Measurements from ENCODE around the gene PPIP5K1. TPM values are rescaled to one million over a fixed set of nuclear protein-coding genes. Genes with fewer than 3 reads are reported as not detected.
A peak's percentile ranks its signal among the peaks of the same experiment; 100 is the strongest.

Gene PPIP5K1
- total RNA-seq, 1 donor from 2014 or later: 42.1 TPM

GRCh38 chr15:43499635-43500034 is 90.4 kb downstream of the PPIP5K1 start:
- DNase-seq (ENCODE audit: low spot score): no peak

GRCh38 chr15:43498990-43499389 is 91.0 kb downstream of the PPIP5K1 start:
- DNase-seq (ENCODE audit: low spot score): no peak
- intact Hi-C loops (cut with DNase I): no loop called here

More at GRCh38 chr15:43499635-43500034, 90.4 kb downstream of the PPIP5K1 start:
- intact Hi-C loops (cut with DNase I): no loop called here

DNA sequence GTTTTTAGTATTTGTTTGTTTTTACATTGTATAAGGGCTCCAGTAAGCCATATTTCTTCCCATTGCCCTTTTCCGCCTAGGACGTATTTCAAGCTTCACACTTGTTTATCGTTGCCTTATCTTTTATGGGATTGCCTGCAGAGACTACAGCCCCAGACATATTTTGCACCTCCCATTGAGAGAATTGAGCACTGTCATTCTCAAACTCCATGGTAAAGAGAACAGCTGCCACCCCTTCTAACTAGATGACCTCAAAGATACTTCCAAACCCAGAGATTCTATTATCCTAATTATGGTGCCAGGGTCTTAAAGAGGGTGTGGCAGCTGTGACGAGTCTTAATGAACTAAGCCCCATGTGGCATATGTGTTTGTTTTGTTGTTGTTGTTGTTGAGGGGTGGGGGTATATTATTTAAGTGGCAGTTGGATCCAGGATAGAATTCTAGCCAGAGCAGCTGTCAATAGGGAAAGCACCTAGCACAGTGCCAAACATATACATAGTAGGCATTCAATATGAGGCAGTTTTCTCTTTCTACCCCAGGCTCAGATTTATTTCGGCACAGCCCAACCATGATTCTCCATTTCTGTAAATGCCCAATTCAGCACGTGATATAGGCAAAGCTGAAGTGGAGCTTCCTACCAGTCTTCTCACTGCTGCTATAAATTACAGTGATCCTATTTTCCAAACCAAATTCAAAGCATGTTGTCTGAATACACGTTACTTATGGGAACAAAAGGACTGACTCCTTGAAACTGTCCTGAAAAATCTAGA is 96.1 kb downstream of the PPIP5K1 start:
- DNase-seq (ENCODE audit: low spot score): no peak
- intact Hi-C loops (cut with DNase I): loop anchor here (1.0 kb wide), 1 partner anchor 16 kb away; no protein-coding TSS in a partner anchor

GRCh38 chr15:43492673-43493601 is 97.1 kb downstream of the PPIP5K1 start, which contains the start of gene TP53BP1:
Gene TP53BP1, minus strand, starts transcription at chr15:43493156. Its CDS starts 113 bp downstream, at chr15:43493043.
- intact Hi-C loops (cut with DNase I): loop anchor here (1.0 kb wide), 1 partner anchor 17 kb away; no protein-coding TSS in a partner anchor
- DNase-seq (ENCODE audit: low spot score): peak; percentile 99

- no peak for DNase-seq (ENCODE audit: low spot score)
- intact Hi-C loops (cut with DNase I): no loop called here
These were observed 97.7 kb downstream of the PPIP5K1 start for GRCh38 chr15:43492266-43492665.

- intact Hi-C loops (cut with DNase I): no loop called here
- no peak for DNase-seq (ENCODE audit: low spot score)
These were observed 100.8 kb downstream of the PPIP5K1 start for GRCh38 chr15:43489191-43489590.

DNA sequence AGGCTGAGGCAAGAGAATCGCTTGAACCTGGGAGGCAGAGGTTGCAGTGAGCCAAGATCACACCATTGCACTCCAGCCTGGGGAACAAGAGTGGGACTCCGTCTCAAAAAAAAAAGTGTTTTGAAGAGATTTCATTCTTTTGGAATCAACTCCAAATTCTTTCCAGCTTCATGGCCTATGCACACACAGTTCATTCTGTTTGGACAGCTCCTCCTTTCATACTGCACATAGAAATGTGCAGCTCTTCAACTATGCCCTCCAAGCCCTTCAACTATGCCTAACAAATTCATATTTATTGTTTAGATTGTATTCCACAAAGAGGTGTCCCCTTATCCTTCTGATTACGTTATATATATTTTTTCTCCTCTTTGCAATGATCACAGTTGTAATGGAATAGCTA is 101.2 kb downstream of the PPIP5K1 start:
- intact Hi-C loops (cut with DNase I): no loop called here
- no peak for DNase-seq (ENCODE audit: low spot score)

GRCh38 chr15:43487271-43487895 is 102.6 kb downstream of the PPIP5K1 start:
- intact Hi-C loops (cut with DNase I): no loop called here
- no peak for DNase-seq (ENCODE audit: low spot score)

GRCh38 chr15:43484455-43484854 is 105.6 kb downstream of the PPIP5K1 start:
- intact Hi-C loops (cut with DNase I): no loop called here
- no peak for DNase-seq (ENCODE audit: low spot score)

Other genes starting within 250 kb of the PPIP5K1 start
- gene ZSCAN29, start 219.2 kb downstream of the PPIP5K1 start, total RNA-seq: 14.0 TPM
- 10.7 TPM for gene TUBGCP4, start 219.1 kb downstream of the PPIP5K1 start, total RNA-seq
- gene TP53BP1, start 97.1 kb downstream of the PPIP5K1 start, total RNA-seq: 33.1 TPM
- 182 TPM for gene MAP1A, start 72.6 kb downstream of the PPIP5K1 start, total RNA-seq
- gene CKMT1B, start 3.8 kb upstream of the PPIP5K1 start, total RNA-seq: not detected
- gene STRC, start 28.6 kb upstream of the PPIP5K1 start, total RNA-seq: 0.24 TPM
- gene CATSPER2, start 58.6 kb upstream of the PPIP5K1 start, total RNA-seq: 3.0 TPM
- gene CKMT1A, start 103.7 kb upstream of the PPIP5K1 start, total RNA-seq: 0.32 TPM
- gene PDIA3, start 156.2 kb upstream of the PPIP5K1 start, total RNA-seq: 176 TPM
- gene ELL3, start 186.8 kb upstream of the PPIP5K1 start, total RNA-seq: 2.2 TPM
- 943 TPM for gene SERF2, start 202.1 kb upstream of the PPIP5K1 start, total RNA-seq
- gene SERINC4, start 210.0 kb upstream of the PPIP5K1 start, total RNA-seq: 0.43 TPM
- 11.7 TPM for gene HYPK, start 210.4 kb upstream of the PPIP5K1 start, total RNA-seq
- gene MFAP1, start 234.5 kb upstream of the PPIP5K1 start, total RNA-seq: 19.8 TPM
- 0.97 TPM for gene WDR76, start 236.8 kb upstream of the PPIP5K1 start, total RNA-seq